ENCODE data around the gene SLC8A1.

Gene SLC8A1

DNA sequence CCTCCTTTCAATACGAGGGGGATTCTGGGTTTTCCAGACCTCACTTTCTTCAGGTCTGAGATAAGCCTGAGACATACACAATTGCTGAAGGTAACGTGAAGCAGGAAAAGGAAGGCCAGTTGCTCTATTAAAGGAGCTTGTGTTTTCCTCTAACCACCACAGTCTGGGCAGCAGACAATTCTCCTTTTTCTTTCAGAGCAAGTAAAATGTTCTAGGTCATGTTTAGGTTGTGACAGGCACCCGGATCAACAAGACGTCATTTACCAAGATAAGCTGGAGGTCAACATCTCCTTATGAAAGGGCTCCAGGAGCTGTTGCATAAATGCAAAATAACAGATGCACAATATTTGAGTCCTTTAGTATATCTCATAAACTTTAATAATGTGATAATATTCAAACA, 148.1 kb downstream of the SLC8A1 start:
- no peak for DNase-seq (ENCODE audit: low read depth)

DNA sequence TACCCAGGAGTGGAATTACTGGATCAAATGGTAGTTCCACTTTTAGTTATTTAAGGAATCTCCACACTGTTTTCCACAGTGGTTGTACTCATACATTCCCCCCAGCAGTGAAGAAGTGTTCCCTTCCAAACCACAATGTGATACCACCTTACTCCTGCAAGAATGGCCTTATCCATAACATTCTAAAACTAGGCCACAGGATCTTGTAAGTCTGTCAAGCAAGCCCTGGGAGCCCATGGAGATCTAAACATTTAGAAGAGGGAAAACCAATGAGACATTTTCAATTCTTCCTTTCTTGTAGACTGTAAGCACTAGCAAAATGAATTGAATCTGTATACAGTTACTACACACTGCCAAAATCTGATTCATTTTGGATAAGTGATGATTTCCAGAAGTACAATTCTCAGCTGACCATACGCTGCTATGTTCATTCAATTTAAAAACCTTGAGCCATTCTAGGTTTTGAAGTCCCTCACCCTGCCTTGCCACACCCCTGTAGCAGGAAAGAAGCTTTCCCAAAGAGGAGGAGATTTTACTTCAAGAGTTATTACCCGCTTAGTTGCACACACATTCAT, 149.1 kb downstream of the SLC8A1 start:
- DNase-seq (ENCODE audit: low read depth) = no peak

DNA sequence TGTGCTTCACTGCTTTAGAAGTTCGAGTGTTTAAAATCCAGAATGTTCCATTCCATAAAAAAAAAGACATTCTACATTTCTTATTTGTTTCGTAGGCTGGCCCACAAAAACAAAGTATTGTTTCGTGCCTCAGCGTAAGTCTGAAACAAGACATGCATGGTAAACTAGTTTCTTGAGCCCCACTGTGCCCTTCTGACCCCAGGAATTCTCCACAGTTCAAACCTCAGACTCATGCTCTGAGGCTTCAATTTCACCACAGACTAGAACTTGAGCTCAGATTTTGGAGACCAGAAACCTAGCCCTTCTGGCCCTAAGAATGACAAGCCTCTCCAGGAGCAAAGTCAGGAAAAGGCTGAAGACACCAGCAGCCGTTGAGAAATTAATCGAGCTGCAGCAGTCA, 151.5 kb downstream of the SLC8A1 start:
- DNase-seq (ENCODE audit: low read depth) = no peak

DNA sequence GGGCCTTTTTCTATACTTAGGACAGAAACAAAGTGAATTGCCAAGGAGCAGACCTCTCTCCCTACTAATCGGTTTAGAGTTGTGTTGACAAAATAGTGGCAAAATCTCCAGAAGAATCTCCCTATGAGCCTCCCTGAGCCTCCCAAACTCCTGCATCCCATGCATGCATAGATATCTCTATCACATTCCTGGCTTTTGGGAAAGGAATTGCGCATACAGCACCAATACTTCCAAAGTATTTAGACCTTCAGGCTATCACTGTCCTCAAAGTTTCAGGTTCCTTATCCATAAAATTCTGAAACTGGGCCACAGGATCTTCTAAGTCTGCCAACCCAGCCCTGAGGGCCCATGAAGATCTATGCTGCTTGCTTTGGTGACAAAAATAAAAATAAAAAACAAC, 152.1 kb downstream of the SLC8A1 start:
- DNase-seq (ENCODE audit: low read depth) = no peak

DNA sequence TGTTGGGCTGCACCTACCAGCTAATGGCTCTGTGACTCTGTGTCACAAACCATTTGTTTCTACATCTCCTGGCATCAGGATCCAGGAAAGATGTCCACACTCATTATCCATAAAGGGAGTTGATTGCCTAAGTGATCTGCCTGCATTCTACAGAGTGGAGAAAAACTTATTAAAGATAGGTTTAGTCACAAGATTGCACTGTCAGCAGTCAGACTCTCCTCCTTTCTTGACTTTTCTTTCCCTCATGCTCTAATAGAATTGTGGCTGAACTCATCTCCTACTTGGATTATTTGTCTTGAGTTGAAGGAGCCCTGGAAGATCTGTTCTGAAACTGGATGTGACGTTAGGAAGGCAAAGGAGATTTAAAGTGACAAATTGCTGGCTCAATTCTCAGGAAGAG, 152.7 kb downstream of the SLC8A1 start:
- DNase-seq (ENCODE audit: low read depth) = no peak

DNA sequence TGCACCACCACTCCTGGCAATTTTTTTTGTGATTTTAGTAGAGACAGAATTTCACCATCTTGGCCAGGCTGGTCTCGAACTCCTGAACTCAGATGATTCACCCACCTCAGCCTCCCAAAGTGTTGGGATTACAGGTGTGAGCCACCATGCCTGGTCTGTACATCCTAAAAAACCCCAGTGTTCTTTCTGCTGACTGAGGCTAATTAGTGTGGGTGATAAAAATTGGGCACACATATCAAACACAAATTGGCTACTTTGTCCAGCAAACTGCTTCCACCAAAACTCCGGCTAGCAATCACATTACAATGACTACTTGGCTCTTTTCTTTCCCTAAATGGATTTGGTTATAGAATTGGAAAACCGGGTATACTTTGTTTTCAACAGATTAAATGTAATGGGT, 153.9 kb downstream of the SLC8A1 start:
- DNase-seq (ENCODE audit: low read depth) = no peak

DNA sequence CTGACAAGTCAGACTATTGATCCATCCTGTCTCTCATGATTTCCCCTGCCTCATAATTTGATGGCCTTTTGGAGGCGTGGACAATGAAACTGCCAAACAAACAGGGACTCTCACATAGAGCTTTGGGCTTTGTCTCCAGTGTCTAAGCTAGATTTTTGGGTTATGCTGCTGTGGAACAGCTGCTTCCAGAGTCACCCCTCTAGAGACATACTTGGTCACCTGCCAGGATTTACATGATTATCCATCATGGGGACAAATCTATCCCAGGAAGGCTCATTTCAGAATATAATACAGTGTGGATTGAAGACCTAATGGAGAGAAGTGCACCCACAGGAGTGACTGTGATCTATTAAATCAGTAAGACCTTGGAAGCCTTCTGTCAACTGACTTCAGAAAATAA, 159.6 kb downstream of the SLC8A1 start:
- no peak for DNase-seq (ENCODE audit: low read depth)

DNA sequence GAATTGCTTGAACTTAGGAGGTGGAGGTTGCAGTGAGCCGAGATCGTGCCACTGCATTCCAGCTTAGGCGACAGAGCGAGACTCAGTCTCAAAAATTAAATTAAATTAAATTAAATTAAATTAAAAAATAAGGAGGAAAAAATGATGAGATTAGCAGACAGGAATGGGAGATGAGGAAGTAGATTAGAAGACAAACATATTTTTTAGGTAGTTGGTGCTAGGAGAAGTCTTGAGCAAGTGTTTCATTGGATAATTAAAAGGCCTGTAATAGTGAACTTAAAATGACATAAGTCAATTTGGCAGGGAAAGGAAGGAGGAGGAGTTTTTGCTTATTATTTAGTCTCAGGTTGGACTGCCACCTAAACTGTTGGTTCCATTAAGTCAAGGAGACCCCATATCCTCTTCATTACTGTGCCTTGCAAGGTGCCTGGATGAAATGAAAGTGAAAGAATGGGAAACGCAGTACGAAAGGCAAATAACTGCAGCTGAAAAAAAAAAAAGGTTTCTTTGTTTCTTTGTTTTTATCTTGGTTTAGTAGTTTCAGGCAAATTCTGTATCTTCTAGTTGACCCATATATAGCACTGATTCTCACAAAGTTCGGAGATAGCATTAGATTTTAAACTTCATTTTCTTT, 162.0 kb downstream of the SLC8A1 start:
- no peak for DNase-seq (ENCODE audit: low read depth)

DNA sequence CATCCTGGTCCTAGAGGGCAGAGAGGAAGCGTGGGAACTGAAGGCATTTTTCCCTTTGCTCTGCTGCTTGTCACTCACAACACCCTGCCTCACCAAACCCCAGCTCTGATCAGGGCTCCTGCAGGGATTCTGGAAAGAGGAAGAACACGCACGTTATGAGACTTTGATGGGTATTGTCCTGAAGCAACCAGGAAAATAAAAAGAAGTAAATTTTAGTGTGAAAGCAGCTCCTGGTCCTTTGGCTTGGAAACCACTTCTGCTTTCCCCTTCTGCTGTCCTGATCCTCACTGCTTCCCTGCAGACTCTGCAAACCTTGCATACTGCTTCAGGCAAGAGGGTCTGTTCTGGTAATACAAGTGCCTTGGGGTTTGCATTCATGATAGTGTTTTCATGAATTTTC, 164.1 kb downstream of the SLC8A1 start:
- DNase-seq (ENCODE audit: low read depth) = no peak

DNA sequence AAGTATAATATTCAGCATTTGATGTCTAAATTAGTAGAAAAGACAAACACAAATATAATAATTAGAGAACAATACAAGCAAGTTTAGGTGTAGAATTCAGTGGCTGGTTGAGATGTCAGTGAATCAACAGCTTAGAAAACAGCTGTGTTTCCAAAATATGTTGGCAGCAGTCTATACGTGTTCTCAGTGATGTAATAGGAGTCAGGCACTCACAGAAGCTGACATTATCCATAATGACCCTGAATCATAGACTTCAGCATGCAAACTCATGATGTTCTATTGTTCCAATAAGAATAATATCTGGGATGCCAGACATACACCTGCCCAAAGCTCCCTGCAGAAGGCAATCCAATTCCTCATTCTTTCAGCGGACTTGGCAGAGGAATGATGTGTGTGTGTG, 164.7 kb downstream of the SLC8A1 start:
- DNase-seq (ENCODE audit: low read depth) = no peak

DNA sequence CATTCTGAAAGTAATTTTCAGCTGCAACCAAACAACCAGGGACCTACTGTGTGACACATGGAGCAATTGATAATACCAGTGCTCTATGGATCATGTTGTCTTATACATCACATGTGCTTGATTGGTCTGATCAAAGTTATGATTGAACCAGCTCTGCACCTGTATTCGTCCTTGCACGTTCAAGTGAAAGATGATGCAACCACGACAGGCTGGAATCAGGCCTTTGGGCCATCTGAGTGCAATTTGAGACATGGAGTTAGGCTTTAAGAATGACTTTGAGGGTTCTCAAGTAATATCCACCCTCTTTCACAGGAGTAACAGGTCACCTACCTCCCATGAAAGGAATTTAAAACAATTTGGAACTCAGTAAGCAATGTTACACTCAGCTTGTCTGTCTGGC, 165.2 kb downstream of the SLC8A1 start:
- DNase-seq (ENCODE audit: low read depth) = no peak

DNA sequence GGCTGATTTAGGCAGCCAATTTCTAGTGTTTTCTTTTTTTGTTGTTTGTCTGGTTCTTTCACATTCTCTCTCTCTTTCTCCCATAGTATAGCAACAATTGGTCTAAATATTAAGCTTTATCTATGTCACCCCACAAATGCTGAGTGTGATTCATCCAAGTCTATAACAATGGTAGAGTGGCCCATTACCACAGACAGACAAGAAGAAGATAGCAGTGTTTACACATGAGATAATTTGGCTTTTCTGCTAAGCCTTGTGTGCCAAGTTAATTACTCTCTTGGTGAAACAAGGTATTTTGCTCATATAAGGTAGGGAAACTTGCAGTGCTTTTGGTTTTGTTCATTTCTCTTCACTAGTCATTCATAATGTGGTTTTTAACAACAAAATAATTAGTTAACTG, 166.5 kb downstream of the SLC8A1 start:
- DNase-seq (ENCODE audit: low read depth) = no peak

DNA sequence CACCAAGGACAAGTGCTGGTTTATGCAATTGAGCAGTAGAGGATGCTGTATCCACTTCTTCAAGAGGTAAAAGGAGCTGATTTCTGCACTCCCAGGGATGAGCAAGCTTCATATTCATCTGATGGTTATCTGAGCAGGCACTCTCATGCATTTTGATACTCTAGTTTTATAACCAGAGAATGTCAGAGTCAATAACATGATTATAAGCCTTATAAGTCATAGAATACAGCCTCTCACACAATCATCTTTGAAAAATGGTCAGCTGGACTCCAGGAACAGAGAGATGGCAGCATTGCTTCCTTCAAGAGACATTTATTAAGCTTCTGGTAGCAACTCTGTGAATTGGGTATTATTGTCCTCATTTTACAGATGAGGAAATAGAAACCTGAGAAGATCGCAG, 167.1 kb downstream of the SLC8A1 start:
- no peak for DNase-seq (ENCODE audit: low read depth)

DNA sequence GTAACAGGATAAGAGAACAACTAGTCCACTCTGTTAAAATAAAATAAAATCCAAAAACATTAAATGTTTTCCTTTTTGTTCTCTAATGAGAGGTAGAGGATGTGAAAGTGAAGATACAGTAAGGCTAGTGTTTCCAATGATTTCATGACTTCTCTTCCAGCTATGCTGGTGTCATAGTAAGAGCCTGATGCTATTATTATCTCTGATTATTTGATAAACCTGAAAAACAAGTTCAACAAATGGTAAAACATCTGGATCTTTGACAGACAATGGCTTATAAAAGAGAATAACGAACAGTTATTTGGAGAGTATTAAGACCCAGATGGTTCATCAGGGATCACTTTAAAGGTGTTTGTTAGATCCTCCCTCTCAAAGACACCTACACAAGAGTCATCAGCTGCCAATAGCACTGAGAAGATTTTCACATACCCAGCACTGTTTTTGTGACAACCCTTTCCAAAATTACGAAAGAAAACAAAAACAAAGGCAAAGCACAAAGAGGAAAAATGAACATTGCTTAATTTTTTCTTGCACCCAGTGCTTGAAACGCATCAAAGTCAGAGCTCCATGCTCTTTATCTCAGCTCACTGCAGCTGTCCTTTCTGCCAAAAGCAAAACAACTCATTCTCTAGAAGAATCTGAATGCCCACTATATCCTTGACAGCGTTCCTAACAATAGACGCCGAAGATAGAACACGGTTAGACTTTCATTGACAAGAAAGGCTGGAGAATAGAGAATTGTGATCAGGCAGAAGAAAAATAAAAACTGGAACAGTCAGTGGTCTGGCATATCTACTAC, 168.6 kb downstream of the SLC8A1 start:
- no peak for DNase-seq (ENCODE audit: low read depth)

DNA sequence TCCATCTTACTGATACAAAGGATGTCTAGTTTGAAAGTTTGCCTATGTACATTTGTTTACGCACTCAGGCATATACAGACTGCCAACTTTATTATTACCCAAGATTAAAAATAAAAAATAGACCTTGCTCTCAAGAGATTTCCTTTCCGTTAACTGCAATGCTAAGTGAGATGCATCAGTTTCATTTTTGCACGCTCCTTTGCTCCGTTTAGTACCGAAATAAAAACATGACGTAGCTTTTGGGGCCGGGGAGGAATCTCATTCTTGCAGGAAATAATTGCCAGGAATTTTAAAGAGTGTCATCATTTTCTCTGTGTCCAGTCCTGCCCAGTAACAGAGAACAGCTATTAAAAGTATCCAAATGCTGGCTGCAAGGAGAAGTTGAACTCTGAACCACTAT, 169.5 kb downstream of the SLC8A1 start:
- DNase-seq (ENCODE audit: low read depth) = no peak

DNA sequence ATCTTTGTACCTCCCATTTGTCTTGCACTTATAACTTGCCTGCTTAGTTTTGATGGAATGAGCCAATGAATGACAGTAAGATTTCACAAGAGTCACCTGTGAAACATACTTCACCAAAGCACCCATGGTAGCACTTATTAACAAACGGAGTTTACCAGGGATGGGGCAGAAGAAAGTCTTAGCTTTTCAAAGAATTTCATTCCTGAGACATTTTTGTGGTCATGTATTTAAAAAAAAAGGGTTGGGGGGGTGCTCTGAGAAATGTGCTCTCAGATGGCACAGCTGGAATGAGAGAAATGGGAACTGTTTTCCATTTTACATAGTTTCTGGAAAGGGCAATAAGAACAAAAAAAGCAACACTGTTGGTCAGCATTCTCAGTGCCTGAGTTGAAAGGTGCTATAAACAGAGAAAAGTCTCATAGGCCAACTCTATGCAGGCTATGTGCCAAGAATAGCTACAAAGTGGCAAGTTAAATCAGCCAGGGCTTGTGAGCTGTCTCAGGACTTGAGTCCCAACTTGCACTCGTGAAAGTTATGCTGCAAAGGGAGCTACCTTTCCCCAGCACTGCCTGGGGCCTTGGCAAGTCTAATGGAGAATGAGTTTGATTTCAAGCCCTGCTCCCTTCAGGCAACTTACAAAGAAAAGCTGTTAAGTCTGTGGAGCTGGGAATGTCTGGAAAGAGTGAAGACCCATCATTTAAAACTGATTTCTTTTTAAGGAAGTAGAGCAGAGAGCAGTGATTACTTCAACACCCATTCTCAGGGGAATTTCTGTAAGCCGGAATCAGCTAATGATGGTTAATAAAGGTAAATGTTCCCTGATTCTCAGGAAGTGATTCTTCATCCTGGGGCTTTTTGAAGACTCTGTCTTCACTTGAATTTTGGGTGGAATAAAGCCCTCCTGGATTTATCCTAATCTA, 170.6 kb downstream of the SLC8A1 start:
- DNase-seq (ENCODE audit: low read depth) = no peak

DNA sequence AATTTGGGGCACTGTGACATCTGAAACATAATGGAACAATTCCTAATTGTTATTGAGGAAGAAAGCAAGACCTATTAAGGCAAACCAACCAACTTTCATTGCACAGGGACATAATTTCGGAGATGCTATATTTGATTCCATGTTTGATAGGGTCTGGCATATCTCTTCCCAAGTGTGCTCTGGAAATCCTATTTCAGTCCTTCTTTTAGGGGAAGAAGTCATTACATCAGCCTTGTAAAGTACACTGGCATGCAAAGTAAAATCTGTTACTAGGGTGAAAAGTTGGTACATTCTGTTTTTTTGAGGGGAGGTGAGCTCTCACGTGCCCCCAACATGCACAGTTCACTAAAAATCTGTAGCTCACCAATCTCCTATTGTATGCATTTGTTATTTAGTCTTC, 172.4 kb downstream of the SLC8A1 start:
- no peak for DNase-seq (ENCODE audit: low read depth)

DNA sequence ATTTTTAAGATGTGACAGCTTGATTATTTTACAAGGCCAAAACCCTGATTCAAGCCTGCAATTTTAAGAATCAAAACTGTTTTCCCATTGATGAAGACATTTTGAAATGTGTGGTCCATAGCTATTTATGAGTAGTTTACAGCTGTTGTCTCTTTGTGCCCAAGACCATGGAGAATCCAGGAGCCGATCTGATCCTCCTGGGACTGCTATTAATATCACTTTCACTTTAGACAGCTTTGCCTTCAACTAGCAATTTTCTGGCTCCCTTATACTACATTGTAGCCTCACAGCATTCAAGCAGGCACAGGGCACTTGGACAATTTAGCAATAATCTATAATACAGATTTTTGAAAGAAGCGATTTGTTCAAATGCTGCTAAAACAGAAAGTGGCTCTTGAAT, 172.9 kb downstream of the SLC8A1 start:
- DNase-seq (ENCODE audit: low read depth) = no peak

DNA sequence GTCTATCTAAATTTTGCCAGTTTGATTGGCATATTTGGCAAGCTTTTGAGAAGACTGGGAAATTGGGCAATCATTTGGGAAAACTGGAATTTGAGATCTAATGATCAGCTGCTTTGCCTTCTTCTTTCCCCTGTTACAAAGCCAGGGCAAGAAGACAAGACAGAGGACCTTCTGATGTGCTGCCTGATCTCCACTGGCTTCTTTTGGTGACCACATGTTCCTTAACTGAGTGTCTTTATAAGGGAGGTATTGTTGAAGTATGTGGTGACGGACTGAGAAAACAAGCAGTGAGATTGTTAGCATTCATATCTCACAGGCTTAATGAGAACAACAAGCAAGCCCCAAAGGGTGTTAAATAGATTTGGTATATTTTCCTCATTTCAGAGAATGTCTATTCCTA, 175.8 kb downstream of the SLC8A1 start:
- DNase-seq (ENCODE audit: low read depth) = no peak

DNA sequence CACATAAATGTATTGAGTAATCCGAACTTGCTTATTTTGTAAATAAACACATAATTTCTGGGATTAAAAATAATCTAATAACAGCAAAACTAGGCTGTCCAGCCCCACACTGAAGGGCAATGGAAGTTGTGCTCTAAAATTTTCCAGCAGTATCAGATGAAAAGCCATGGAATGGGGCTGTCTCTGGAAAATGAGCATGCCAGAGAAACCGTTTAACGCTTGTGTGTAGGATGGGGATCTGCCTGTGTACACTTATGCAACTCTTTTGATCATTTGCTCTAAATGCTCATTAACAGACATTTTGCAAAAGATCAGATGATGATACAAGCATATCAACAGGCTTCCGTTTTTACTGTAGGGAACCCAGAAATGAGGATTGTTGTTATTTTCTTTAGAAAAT, 177.6 kb downstream of the SLC8A1 start:
- DNase-seq (ENCODE audit: low read depth) = no peak

DNA sequence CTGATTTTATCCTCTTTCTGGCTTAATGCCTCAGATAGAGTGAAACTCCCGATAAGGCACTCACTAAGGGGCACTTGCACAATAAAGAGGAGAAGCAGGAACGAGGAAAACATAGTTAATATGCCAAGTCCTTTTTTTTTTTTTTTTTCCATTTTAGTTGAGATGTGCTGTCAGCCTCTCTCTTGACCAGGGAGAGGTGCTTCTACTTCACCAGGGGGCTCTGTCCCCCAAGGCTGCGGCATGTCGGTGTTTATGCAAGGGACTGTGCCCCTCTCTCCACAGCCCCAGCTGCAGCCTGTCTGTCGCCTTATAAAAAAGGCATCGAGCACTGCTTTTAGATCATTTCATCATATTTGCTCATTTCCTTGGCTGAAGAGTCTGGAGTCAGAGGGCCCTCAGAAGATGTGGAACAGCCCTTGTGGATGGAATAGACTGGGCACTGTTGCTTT, 178.1 kb downstream of the SLC8A1 start:
- no peak for DNase-seq (ENCODE audit: low read depth)

DNA sequence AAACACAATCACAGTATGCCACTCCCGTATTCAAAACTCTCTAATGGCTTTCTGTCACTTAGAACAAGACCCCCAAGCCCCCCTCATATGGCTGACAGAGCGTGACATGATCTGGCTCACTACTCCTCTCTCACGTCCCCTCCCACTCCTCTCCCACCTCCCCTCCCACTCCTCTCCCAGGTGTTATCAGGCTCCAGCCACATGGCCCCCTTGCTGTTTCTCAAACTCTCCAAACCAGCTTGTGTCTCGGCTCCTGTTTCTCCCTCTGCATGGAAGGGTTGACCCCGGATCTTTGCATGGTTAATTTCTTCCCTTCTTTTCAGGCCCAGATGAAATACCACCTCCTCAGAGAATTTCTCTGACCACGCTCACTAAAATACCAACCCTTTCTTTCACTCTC, 180.8 kb downstream of the SLC8A1 start:
- no peak for DNase-seq (ENCODE audit: low read depth)

DNA sequence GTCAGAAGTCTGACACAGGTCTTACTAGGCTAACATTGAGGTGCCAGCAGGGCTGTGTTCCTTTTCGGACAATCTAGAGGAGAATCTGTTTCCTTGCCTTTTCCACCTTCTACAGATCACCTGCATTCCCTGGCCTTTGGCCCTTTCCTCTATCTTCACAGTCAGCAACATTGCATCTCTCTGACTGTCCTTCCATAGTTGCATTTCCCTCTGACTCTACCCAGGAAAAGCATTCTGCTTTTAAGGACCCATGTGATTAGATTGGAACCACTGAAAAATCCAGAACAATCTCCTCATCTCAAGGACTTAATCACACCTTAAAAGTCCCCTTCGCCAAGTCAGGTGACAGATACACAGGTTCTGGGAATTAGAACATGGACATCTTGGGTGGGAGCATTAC, 181.5 kb downstream of the SLC8A1 start:
- DNase-seq (ENCODE audit: low read depth) = no peak
